Breast epithelium (tissue), 4 donors: ENCODE results near the gene NT5DC1. TPM values are rescaled to one million over a fixed set of nuclear protein-coding genes. Genes with fewer than 3 reads are reported as not detected.

Experiments used
- DNase-seq, 2 donors: peaks; one replicate each; pipeline ENCODE4 v3.0.0-alpha.2; 2019; ENCODE audit warnings: low spot score in 2 of 2
- H3K27ac ChIP-seq, 2 donors: fragments of 200-600 bp; sonication (generic) in 1 of 2; one replicate each; pipeline ENCODE4 v1.5.1; 2016 to 2019; ENCODE audit warnings: mild to moderate bottlenecking in 1 of 2
- H3K27me3 ChIP-seq, 2 donors: fragments of 200-600 bp; sonication (generic) in 1 of 2; one replicate each; pipeline versions ENCODE4 v1.5.1 to v1.6.0; 2017 to 2019; ENCODE audit warnings: control low read depth in 1 of 2, mild to moderate bottlenecking in 1 of 2
- H3K36me3 ChIP-seq: fragments of 200-600 bp; one replicate; pipeline ENCODE4 v1.5.1; 2019
- H3K4me1 ChIP-seq, 2 donors: fragments of 200-600 bp; sonication (generic); one replicate each; pipeline ENCODE4 v1.5.1; 2016 to 2019; ENCODE audit warnings: control low read depth in 1 of 2
- H3K4me3 ChIP-seq, 3 donors: fragments of 200-600 bp; sonication (generic); 1 replicate in 2 of 3; 2 replicates in 1 of 3; pipeline ENCODE4 v1.5.1; 2016 to 2019; ENCODE audit warnings: mild to moderate bottlenecking in 3 of 3, moderate library complexity in 2 of 3
- H3K9me3 ChIP-seq, 2 donors: fragments of 200-600 bp; sonication (generic) in 1 of 2; one replicate each; pipeline ENCODE4 v1.5.1; 2016 to 2019; ENCODE audit warnings: control low read depth in 1 of 2
- CTCF ChIP-seq, 3 donors: fragments of 450-650 bp; IDR thresholded peaks; one replicate each; pipeline ENCODE4 v1.5.1; 2016 to 2017; ENCODE audit warnings: antibody characterized with exemption in 3 of 3, mild to moderate bottlenecking in 3 of 3, moderate library complexity in 3 of 3
- POLR2A ChIP-seq: fragments of 450-650 bp; IDR thresholded peaks from one replicate; pipeline ENCODE4 v1.6.1; 2016; ENCODE audit warnings: antibody characterized with exemption, mild to moderate bottlenecking, moderate library complexity
- POLR2AphosphoS5 ChIP-seq, 3 donors: sonication (generic); formaldehyde crosslinking; IDR thresholded peaks; one replicate each; pipeline ENCODE4 v1.6.1; 2017; ENCODE audit warnings: antibody characterized with exemption in 3 of 3
- intact Hi-C: fragments of 100-400 bp; cut with DNase I; formaldehyde crosslinking; loops from one replicate; pipeline ENCODE4 v1.15.1; 2023; ENCODE audit warnings: low total_unique reads
- total RNA-seq, 3 donors: library from RNA; depleted of rRNA; stranded (reverse); fragments of >200 nt; gene quantifications; one replicate each; pipeline ENCODE4 v1.1.0, GENCODE V29; 2016

Gene NT5DC1
- total RNA-seq, 3 donors from 2014 or later = 11.2 to 13.3 (median 11.8) TPM

DNA sequence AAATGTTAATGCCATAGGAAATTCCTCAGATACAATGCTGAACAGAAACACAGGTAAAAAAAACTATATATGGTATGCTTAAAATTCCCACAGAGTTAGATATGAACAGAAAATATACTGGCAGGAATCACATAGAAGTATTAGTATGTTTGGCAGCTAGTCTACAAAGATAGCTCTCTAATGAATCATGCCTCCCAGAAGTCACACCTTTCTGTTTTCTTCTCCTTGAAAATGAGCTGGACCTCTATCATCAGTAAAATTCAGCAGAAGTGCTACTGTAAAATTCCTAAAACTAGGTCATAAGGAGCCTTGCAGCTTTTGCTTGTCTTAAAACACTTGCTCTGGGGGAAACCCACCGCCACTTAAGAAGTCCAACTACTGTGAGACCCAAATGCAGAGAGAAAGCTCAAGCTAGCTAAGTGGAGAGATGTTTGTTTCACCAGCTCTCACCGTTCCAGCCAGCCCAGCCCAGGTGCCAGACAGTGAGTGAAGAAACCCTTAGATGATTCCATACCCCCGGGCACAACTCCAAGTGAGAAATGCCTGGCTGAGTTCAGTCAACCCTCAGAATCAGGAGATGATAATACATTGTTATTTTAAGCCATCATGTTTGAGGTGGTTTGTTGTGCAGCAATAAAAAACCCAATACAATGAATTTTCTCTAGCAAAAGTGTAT is 110.2 kb downstream of the NT5DC1 start:
- no peak for TF ChIP-seq POLR2A
- TF ChIP-seq POLR2AphosphoS5 (IDR thresholded peaks at IDR 0.05) = no peak
- TF ChIP-seq CTCF (IDR thresholded peaks at IDR 0.05) = no peak
- Histone ChIP-seq H3K36me3 (no peaks in the 10 kb centered on the region), H3K27ac (no peak overlapping the region), H3K4me1 (no peaks in the 10 kb centered on the region), H3K27me3 (no peaks in the 10 kb centered on the region), H3K4me3 (no peak overlapping the region), H3K9me3 (no peaks in the 10 kb centered on the region)
- intact Hi-C loops = no loop called here
- no peak for DNase-seq

GRCh38 chr6:116214681-116215080 is 114.0 kb downstream of the NT5DC1 start:
- TF ChIP-seq POLR2A = no peak
- no peak for TF ChIP-seq POLR2AphosphoS5 (IDR thresholded peaks at IDR 0.05)
- no peak for TF ChIP-seq CTCF (IDR thresholded peaks at IDR 0.05)
- H3K27ac ChIP-seq = no peak overlapping the region
- H3K9me3 ChIP-seq = no peaks in the 10 kb centered on the region
- no peak overlapping the region for H3K4me3 ChIP-seq
- intact Hi-C loops = no loop called here
- no peaks in the 10 kb centered on the region for H3K4me1 ChIP-seq
- no peaks in the 10 kb centered on the region for H3K36me3 ChIP-seq
- DNase-seq = no peak
- no peaks in the 10 kb centered on the region for H3K27me3 ChIP-seq

GRCh38 chr6:116215414-116215813 is 114.8 kb downstream of the NT5DC1 start:
- Histone ChIP-seq H3K4me1 (no peaks in the 10 kb centered on the region), H3K4me3 (no peak overlapping the region), H3K9me3 (no peaks in the 10 kb centered on the region), H3K27ac (no peak overlapping the region), H3K36me3 (no peaks in the 10 kb centered on the region), H3K27me3 (no peaks in the 10 kb centered on the region)
- DNase-seq = no peak
- intact Hi-C loops = no loop called here
- TF ChIP-seq POLR2AphosphoS5 (IDR thresholded peaks at IDR 0.05) (no peak), CTCF (IDR thresholded peaks at IDR 0.05) (no peak), POLR2A (no peak)

DNA sequence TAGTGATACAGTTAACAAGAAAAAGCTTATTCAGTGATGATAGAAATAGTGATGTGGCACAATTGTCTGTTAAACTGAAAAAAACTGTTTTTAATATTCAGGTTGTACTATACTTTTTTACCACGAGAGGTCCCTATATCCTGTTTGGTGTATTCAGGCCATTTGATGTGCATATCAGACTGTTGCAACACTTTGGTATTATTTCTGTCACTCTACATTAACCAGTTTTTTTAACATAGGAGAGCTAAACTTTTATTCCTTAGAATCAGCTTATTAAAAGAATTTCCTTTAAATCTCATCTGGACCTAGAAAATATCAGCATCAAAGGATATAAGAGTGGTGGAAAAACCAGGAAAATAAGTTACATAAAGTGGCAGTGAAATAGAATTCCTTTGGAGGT is 116.4 kb downstream of the NT5DC1 start:
- H3K9me3 ChIP-seq = no peaks in the 10 kb centered on the region
- no peak for DNase-seq
- no peaks in the 10 kb centered on the region for H3K27me3 ChIP-seq
- TF ChIP-seq POLR2AphosphoS5 (IDR thresholded peaks at IDR 0.05) = no peak
- TF ChIP-seq CTCF (IDR thresholded peaks at IDR 0.05) = peak in 2 of 3 donors; percentile 30 to 50
- H3K4me1 ChIP-seq = no peaks in the 10 kb centered on the region
- intact Hi-C loops = no loop called here
- H3K4me3 ChIP-seq = no peak overlapping the region
- H3K36me3 ChIP-seq = no peaks in the 10 kb centered on the region
- no peak overlapping the region for H3K27ac ChIP-seq

GRCh38 chr6:116218172-116218633 is 117.5 kb downstream of the NT5DC1 start:
- no peak for DNase-seq
- H3K4me1 ChIP-seq = no peaks in the 10 kb centered on the region
- TF ChIP-seq POLR2A = no peak
- peak in 1 of 3 donors; percentile 32 for TF ChIP-seq CTCF (IDR thresholded peaks at IDR 0.05)
- no peak overlapping the region for H3K4me3 ChIP-seq
- intact Hi-C loops = no loop called here
- no peaks in the 10 kb centered on the region for H3K27me3 ChIP-seq
- H3K36me3 ChIP-seq = no peaks in the 10 kb centered on the region
- no peak overlapping the region for H3K27ac ChIP-seq
- H3K9me3 ChIP-seq = no peaks in the 10 kb centered on the region
